GM12874 (cell line): ENCODE data around the gene CRYM.

Experiments
- TF ChIP-seq, protein P1 (sequence below): IDR thresholded peaks from 2 replicates; pipeline ENCODE4 v1.5.1; 2011; ENCODE audit warnings: low read depth, mild to moderate bottlenecking, control low read depth, low read length, moderate library complexity; ENCODE audit not compliant: insufficient read depth

CRYM gene

DNA sequence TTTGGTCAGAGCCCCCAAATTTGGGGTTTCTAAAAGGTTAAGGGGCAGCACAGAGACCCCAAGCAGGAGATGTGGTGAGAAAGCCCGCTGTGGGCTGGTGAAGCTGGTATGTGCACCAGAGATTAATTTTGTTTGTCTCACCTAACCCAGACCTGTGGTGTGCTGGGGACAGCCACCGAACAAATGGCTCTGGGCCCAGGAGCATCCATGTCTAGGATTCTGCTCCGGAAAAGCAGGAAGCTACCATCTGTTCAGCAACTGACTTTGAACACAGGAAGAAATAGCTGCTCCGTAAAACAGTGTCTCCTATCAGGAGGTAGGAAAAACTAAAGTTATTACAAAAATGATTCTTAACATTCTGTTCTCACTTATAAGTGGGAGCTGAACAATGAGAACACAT lies 64.0 kb downstream of the CRYM start:
- TF ChIP-seq, protein P1, sequence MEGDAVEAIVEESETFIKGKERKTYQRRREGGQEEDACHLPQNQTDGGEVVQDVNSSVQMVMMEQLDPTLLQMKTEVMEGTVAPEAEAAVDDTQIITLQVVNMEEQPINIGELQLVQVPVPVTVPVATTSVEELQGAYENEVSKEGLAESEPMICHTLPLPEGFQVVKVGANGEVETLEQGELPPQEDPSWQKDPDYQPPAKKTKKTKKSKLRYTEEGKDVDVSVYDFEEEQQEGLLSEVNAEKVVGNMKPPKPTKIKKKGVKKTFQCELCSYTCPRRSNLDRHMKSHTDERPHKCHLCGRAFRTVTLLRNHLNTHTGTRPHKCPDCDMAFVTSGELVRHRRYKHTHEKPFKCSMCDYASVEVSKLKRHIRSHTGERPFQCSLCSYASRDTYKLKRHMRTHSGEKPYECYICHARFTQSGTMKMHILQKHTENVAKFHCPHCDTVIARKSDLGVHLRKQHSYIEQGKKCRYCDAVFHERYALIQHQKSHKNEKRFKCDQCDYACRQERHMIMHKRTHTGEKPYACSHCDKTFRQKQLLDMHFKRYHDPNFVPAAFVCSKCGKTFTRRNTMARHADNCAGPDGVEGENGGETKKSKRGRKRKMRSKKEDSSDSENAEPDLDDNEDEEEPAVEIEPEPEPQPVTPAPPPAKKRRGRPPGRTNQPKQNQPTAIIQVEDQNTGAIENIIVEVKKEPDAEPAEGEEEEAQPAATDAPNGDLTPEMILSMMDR, result no peak

DNA sequence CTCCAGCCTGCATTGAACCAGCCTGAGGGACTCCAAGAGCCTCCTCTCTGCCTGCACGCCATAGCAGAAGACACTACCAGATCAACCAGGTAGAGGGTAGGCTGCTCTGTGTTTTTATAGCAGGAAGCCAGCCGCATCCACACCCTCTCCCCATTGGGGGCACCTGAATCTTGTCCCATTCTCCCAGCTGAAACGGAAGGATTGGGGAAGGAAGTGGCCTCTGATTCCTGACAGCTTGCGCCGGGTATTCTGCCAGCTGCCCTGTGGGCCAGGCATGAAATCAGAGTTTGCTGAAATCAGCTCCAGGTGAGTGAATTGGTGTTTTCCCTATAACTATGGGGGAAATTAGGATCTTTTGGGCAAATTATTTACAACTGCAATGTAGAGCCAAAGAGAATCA lies 66.6 kb downstream of the CRYM start, which contains the start of gene ZP2:
Gene ZP2, minus strand, starts transcription at position 89 of the 400 bp plus-strand sequence. Its CDS starts 27 bp downstream, at position 62.
- TF ChIP-seq, protein P1, result no peak
